SHP77 (cell line): ENCODE results near the gene HOXB1.

Experiments used
- DNase-seq, 2 experiments: peaks; one replicate each; lab custom pipeline; 2025; lab: John Stamatoyannopoulos, UW

The HOXB1 gene

DNA sequence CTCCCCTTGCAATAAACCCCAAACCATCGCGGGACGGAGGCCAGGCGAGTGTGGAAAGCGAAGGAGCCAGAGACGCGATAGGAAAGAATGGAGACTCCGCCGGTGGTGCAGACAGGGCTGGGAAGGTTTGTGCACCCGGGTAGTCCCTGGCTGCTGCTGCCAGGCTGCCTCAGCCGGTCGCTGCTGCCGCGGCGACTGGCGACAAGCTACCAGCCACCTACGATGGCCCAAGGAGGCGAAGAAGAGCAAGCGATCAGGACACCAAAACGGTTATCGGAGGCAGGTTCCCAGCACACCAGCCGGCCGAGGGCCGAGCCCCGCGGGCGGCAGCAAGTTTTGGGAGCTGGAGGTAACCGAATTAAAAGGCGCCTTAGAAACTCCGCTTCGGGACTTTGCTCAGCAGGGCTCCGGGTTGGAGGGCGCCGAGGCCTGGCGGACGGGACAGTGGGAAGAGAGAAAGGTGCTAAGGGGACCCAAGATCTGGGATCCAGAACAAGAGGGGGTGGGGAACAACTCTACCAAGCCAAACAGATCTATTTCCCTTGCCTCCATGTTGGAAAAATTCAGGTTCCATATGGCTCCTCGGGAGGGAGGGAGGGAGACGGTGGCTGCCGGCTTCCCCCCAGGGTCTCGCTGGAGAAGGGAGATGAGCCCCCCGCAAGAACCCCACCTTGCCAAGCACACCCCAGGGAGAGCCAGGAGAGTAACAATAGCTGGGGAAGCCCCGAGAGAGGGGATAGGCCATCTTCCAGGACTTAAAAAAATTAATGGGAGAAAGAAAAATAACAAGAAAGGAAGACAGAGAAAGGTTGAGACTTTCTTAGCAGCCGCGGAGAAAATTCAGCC lies 23.8 kb upstream of the HOXB1 start:
- peak in 1 of 2 experiments; percentile 11 for DNase-seq

DNA sequence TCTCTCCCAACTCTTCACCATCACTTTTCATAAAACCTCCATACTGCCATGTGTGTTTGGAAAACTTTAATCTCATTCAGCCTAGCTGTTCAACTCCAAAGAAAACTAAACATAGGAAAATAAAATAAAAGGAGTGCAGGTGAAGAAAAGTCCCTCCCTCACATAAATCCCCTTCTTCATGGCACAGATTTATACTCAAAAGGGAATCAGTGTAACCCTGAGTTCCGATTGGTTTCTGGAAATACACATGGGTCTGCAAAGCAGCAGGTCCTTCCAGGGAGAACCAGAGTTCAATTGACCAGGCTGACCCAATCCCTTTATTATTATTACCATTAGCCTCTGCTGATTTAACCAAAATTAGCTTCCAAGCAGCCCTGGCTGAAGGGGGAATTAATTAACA lies 23.0 kb upstream of the HOXB1 start:
- DNase-seq = no peak

GRCh38 chr17:48553190-48553547 lies 22.4 kb upstream of the HOXB1 start:
- no peak for DNase-seq

- no peak for DNase-seq
Measured at GRCh38 chr17:48552466-48553189, 21.8 kb upstream of the HOXB1 start.

DNA sequence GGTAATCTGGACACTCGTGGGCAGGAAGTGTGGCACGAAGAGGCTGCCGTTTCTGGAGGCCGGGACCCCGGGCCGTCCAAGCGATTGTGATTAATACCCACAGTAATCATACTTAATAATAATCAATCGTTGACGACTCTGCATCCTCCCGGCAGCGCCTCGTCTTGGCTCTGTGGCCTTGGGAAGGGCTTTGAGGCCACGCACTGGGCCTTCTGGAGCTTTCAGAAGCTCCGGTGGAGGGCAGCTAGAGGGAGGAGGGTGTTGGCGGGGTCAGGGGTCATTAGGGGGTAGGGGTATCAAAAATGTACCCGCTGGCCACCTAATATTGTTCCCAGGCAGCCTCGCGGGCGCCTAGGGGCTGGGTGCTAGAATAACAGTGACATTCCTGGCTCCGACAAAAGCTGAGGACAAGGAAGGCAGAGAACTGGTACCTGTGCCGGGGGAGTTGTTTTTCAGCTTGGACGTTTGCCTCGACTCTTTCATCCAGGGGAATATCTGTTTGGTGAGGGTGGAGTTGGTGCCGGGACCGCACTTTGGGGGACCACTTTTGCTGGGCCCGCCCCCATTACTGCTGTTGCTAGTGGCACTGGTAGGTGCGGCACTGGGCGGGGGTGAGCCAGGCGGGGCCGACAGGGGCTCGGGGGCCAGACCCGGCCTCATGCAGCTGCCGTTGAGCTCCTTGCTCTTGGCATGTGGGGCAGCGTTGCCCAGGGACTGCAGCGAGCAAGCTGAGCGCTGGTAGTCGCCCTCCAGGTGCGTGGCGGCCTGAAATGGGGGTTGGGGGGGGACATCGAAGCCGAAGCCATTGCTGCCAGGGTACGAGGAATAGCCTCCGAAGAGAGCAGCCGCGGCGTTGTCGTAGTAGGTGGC lies 21.0 kb upstream of the HOXB1 start:
- no peak for DNase-seq

- no peak for DNase-seq
Measured at GRCh38 chr17:48551214-48551555, 20.4 kb upstream of the HOXB1 start.

GRCh38 chr17:48550502-48551213 lies 19.8 kb upstream of the HOXB1 start:
- no peak for DNase-seq

DNA sequence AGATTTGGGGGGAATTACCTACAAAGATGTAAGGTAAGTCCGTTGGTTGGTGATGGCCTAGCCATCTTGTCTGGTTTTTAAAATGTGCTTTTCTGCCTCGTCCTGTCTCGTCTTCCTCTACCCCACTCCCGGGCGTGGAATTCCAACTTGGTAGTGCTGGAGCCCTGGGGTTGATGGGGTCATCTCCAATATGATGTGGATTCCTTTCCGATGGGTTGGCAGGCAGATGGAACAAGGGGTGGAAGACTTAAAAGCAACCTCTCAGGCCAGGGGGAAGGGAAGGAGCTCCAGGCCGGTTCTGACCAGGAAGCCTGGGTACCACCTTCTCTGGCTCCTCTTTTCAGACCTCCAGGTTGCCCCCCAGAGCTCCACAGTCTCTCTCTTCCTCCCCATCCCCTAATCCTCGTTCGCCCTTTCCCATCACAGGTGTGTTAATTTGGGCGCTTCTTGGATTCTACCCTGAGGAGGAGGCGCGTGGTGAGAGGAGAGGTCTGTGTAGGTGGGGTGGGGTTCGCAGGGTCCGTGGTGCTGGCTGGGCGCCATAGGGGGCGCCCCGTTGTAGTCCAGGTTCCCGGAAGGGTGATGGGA lies 19.2 kb upstream of the HOXB1 start:
- DNase-seq = no peak

GRCh38 chr17:48549281-48549630 lies 18.4 kb upstream of the HOXB1 start:
- DNase-seq = no peak

- no peak for DNase-seq
Measured at GRCh38 chr17:48548523-48549280, 17.9 kb upstream of the HOXB1 start.

DNA sequence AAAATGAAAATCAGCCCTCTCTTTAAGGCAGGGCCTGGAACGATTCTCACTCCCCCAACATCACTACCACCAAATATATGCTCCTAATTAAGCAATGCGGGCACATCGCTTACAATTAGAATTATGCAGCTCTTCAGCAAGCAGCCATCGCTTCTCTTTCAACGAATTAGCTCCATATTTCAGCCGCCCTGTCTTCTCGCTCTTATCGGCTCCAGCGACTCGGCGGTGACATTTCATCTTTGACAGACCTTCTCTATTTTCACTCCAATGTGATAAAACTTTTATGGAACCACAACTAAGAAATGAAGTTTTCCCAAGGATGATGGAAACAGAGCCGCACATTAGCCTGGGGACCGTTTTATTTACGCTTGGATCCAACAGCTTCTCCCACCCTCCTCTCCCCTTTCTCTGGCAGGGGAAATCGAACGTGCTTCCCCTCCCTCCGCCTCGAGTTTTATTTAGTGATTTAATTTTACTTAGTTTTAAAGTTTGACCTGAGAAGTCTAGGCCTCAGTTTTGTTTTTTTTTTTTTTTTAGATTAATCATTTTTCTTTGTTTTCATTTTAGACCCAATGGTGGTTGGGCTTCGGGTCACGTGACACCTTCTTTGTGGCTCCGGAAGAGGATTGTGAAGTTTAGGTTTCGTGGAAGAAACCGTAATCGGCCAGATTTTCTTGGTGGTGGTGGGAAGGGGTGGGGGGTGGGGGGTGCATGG lies 17.2 kb upstream of the HOXB1 start:
- DNase-seq = no peak

DNA sequence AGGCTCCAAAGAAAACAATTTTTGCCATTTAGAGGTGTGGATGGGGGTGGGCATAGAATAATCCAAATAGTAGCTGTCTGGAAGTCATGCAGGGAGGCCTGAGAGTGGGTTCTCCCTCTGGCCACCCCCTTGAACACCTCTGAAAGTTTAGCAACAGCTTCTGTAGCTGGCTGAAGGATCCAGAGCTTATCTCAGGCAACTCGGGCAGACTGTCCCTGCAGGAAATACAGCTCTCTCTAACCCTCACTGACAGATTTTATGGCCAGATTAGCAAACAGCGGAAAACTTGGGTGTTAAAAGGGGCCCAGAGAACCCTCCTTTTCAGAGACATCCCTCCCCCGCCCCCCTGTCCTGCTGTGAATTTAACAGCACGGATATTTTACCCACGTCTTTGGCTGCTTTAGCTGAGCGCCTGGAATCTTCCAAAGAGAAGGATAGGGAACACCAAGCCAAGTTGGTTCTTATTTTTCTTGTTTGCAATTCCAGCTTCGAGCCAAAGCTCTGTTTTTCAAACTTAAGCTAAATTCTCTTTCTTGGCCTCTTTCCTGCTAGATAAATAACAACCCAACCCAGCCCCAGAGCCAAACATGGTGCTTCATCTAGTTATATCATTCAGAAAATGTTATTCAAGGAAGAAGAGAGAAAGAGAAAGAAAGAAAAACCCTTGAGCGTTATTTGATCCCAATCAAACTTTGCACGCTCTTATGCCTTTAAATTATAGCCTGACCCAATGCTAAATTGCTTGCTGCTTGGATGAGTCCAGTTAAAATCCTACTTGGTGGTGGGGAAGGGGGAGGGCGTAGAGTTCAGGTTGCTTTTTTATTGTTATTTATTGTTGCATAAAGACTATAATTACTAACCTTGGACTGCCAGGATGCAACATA lies 16.4 kb upstream of the HOXB1 start:
- no peak for DNase-seq

- no peak for DNase-seq
Measured at GRCh38 chr17:48546137-48546923, 15.5 kb upstream of the HOXB1 start.

DNA sequence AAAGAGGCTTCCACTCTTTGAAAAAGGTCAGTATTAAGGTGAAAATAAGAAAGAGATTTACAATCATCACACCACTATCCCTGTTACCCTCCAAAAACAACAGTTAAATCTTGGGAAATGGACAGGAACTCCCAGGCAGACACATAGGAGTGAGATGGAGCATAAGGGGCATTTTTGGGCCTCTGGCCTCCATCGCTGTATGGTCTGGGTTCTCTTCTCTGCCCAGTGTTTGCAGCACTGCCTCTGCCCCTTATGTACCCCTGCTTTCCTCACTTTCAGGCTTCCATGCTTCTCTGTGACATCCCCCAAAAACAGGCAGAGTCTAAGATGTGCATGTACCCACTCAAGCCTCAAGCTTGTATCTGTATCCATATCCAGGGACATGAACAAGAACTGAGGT lies 14.7 kb upstream of the HOXB1 start:
- no peak for DNase-seq

DNA sequence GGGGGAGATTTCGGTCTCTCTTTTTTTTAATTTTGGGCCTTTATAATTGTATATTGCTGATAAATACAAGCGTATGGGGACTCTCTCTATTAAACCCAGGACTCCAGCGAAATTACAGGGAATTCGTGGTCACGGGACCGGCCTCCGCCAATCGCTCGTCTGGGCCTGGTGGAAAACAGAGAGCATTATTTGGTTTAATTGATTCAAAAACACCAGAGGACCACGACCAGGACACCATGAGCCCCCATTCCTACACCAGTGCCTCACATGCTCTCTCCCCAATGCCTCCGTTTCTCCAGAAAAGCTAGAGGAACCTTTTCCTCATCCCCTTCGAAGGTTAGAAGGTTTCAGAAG lies 14.2 kb upstream of the HOXB1 start, which contains the start of gene HOXB2:
Gene HOXB2, minus strand, starts transcription at position 88 of the 354 bp plus-strand sequence. CDS start 198 bp downstream, outside the sequence.
- DNase-seq = no peak

DNA sequence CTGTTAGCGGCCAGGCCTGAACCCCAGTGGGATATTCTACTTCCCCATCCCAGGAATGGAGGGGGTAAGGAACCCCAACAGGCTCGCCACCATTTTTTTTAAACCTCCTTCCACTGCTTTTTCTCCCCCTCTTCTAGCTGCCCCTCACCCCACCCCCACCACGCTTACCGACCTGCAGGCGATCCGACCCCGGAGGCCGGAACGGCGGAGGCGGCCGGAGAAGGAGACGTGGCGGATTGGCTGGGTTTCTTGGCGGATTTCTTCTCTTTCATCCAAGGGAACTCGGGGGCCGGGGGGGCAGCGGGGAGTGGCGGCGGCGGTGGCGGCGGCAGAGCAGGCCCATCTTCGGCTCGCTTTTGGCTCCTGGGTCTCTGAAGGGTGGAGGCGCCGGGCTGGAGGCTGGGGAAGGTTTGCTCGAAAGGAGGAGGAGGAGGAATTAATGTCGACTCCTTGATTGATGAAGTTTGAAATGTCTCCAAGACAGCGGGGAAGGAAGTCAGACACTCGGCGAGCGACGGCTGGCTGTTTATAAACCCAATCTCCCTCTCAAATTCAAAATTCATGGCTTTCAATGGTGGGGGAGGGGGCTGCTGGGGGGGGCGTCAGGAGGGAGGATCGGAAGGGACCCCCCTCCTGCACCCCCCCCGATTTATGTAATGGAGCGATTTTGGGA lies 13.7 kb upstream of the HOXB1 start:
- no peak for DNase-seq

DNA sequence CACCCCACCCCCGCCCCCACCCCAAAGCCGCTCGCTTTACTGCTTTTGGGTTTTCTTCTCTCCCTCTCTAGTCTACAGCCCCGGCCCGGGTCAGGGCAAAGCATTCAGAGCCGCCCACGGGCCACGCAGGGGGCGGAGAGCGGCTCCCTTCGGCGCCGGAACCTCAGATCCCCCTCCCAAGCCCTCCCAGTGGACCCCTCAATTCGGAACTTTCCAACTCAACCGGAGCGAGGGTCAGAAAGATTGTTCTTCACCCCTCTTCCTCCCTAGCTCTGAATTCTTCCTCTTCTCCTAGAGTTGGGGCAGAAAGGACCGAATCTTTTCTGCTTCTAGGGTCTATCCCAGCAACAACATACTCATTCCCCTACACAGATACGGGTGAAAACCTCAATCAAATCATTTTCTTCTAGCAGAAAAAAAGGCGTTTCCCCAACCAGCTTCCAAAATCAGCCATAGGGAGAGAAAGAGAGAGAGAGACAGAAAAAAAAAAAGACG lies 13.1 kb upstream of the HOXB1 start:
- DNase-seq = no peak
